Activated CD8-positive, alpha-beta memory T cell treated with anti-CD3 and anti-CD28 coated beads, Interleukin-2, amount 10 ng/mL, durations not matched to agents 7 days and 5 days (primary cell): Measurements from ENCODE around the gene ZNF587. TPM values are rescaled to one million over a fixed set of nuclear protein-coding genes. Genes with fewer than 3 reads are reported as not detected.
"Not testable (repeated sequence)": the region's sequence is repeated elsewhere in the genome, so short reads cannot be mapped to it uniquely, and the experiment has no call there.

Experiments
- ATAC-seq: fragments of 150-1000 bp; cut with Tn5 transposase; one replicate; pipeline ENCODE4 v1.10.0; 2021; ENCODE audit warnings: moderate library complexity
- CTCF ChIA-PET: fragments of 350-600 bp; sonication (Branson Sonifier 250); formaldehyde crosslinking; loops from one replicate; lab custom pipeline; 2021; ENCODE audit warnings: antibody characterized with exemption; lab: Charles Lee
- DNase-seq: peaks from one replicate; pipeline ENCODE4 v3.0.0-alpha.2; 2020
- H3K27ac Mint-ChIP-seq: one replicate; pipeline ENCODE4 v1.8.0; 2021; ENCODE audit warnings: mild to moderate bottlenecking, mixed read lengths
- H3K27me3 Mint-ChIP-seq: one replicate; pipeline ENCODE4 v1.8.0; 2021; ENCODE audit warnings: mixed read lengths
- H3K36me3 Mint-ChIP-seq: one replicate; pipeline ENCODE4 v1.8.0; 2021; ENCODE audit warnings: mild to moderate bottlenecking, mixed read lengths
- H3K4me1 Mint-ChIP-seq: one replicate; pipeline ENCODE4 v1.8.0; 2021; ENCODE audit warnings: mixed read lengths
- H3K4me3 Mint-ChIP-seq: one replicate; pipeline ENCODE4 v1.8.0; 2021; ENCODE audit warnings: mild to moderate bottlenecking, moderate library complexity, mixed read lengths
- H3K9me3 Mint-ChIP-seq: one replicate; pipeline ENCODE4 v1.8.0; 2022; ENCODE audit warnings: low read depth, mixed read lengths
- total RNA-seq, 2 experiments: library from RNA; stranded (reverse); gene quantifications; one replicate each; pipeline ENCODE4 v1.2.3, GENCODE V29; 2021

The ZNF587 gene
- total RNA-seq, 2 experiments from 2014 or later: 30.8 to 41.2 TPM

DNA sequence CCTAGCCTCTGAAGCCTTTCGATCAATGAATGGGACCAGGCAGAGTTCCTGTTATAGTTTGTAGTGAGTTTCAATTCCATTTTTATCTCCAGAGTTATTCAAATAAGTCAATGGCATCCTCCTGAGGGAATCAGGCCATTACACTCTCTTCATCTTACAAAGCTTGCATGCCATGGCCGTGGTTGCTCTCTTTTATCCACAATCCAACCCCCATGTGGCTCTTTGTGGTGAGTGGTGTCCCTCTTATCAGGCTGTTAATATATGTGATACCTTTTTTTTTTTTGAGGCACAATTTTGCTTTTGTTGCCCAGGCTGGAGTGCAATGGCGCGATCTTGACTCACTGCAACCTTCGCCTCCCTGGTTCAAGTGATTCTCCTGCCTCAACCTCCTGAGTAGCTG, 12.7 kb upstream of the ZNF587 start:
- peaks cover 34% of the 10 kb centered on the region for H3K36me3 Mint-ChIP-seq
- H3K4me3 Mint-ChIP-seq, H3K9me3 Mint-ChIP-seq, H3K27ac Mint-ChIP-seq, CTCF ChIA-PET, DNase-seq, ATAC-seq, H3K27me3 Mint-ChIP-seq: not testable (repeated sequence)
- peaks cover 19% of the 10 kb centered on the region for H3K4me1 Mint-ChIP-seq

- ATAC-seq: peak; percentile 23
Measured at GRCh38 chr19:57838622-57839191, 11.0 kb upstream of the ZNF587 start.

DNA sequence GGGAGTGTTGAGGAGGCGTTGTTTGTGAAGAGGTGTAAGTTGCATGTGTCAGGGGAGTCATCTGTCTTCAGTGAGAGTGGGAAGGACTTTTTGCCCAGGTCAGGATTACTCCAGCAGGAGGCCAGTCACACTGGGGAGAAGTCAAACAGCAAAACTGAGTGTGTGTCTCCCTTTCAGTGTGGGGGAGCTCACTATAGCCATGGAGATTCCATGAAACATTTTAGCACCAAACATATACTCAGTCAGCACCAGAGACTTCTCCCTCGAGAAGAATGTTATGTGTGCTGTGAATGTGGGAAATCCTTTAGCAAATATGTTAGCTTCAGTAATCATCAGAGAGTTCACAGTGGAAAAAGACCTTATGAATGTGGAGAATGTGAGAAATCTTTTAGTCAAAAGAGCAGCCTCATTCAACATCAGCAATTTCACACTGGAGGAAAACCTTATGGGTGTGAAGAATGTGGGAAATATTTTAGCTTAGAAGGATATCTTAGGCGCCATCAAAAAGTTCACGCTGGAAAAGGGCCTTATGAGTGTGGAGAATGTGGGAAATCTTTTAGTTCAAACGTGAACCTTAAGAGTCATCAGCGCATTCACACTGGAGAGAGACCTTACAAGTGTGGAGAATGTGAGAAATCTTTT, 8.4 kb upstream of the ZNF587 start:
- CTCF ChIA-PET: no interaction called here
- Mint-ChIP-seq H3K36me3 (peaks cover 56% of the 10 kb centered on the region), H3K9me3 (no peaks in the 10 kb centered on the region), H3K27ac (no peak overlapping the region), H3K4me1 (peaks cover 26% of the 10 kb centered on the region), H3K4me3 (no peak overlapping the region), H3K27me3 (no peaks in the 10 kb centered on the region)
- DNase-seq (no peak), ATAC-seq (no peak)

More at GRCh38 chr19:57838622-57839191, 11.0 kb upstream of the ZNF587 start:
- CTCF ChIA-PET, H3K27me3 Mint-ChIP-seq, DNase-seq, H3K9me3 Mint-ChIP-seq, H3K4me3 Mint-ChIP-seq: not testable (repeated sequence)
- H3K27ac Mint-ChIP-seq: peak overlapping the region; percentile 61
- peaks cover 21% of the 10 kb centered on the region for H3K4me1 Mint-ChIP-seq
- H3K36me3 Mint-ChIP-seq: peaks cover 43% of the 10 kb centered on the region

DNA sequence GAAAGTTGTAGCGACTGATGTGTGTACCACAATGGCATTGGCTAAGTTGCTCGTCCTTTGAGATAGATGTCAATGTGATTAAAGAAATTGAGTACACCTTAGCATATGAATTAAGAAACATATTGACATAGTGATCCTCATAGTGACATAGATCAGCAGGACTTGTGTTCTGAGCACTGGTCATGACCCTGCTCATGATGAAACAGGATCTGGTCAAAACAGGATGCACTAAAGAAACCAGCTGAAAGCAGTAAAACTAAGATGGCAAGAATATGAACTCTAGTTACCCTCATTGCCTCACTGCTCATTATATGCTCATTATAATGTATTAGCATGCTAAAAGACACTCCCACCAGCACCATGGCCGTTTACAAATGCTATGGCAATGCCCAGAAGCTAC, 2.5 kb upstream of the ZNF587 start:
- CTCF ChIA-PET, ATAC-seq, H3K27me3 Mint-ChIP-seq, H3K4me3 Mint-ChIP-seq, H3K9me3 Mint-ChIP-seq, DNase-seq: not testable (repeated sequence)
- Mint-ChIP-seq H3K27ac (peak overlapping the region; percentile 28), H3K36me3 (peaks cover 44% of the 10 kb centered on the region), H3K4me1 (peaks cover 40% of the 10 kb centered on the region)

DNA sequence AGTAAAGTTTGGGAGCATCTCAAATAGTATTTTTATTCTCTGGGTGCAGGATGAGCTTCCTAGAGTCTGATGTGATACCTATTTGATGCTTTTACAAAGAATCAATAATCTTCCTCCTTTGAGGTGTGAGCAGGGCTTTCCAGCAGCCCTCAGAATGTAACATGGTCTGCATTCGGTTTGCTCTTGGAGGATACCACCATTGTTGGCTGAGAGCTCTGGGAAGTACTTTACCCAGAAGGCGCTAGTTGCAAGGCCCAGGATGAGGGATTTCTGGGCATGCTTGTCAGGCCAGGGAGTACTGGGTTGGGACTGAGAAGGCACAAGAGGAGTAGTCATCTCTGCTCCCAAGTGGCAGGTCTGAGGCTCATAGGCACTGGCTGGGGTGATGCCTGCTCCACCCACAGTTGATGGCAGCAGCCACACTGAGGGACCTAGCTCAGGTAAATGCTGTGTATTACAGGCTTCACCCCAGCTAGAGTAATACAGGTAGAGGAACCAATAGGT, 445 bp upstream of the ZNF587 start:
- ATAC-seq, H3K9me3 Mint-ChIP-seq, CTCF ChIA-PET, DNase-seq, H3K27me3 Mint-ChIP-seq: not testable (repeated sequence)
- peaks cover 47% of the 10 kb centered on the region for H3K36me3 Mint-ChIP-seq
- H3K27ac Mint-ChIP-seq: peak overlapping the region; percentile 90
- peaks cover 43% of the 10 kb centered on the region for H3K4me1 Mint-ChIP-seq
- peak overlapping the region; percentile 87 for H3K4me3 Mint-ChIP-seq

GRCh38 chr19:57850553-57851017, 926 bp downstream of the ZNF587 start:
- Mint-ChIP-seq H3K27me3 (no peaks in the 10 kb centered on the region), H3K9me3 (peaks cover 5% of the 10 kb centered on the region), H3K4me3 (peak overlapping the region; percentile 87), H3K4me1 (peaks cover 40% of the 10 kb centered on the region), H3K27ac (peak overlapping the region; percentile 90), H3K36me3 (peaks cover 49% of the 10 kb centered on the region)
- ATAC-seq (no peak), DNase-seq (peak; percentile 40)
- CTCF ChIA-PET: no interaction called here

DNA sequence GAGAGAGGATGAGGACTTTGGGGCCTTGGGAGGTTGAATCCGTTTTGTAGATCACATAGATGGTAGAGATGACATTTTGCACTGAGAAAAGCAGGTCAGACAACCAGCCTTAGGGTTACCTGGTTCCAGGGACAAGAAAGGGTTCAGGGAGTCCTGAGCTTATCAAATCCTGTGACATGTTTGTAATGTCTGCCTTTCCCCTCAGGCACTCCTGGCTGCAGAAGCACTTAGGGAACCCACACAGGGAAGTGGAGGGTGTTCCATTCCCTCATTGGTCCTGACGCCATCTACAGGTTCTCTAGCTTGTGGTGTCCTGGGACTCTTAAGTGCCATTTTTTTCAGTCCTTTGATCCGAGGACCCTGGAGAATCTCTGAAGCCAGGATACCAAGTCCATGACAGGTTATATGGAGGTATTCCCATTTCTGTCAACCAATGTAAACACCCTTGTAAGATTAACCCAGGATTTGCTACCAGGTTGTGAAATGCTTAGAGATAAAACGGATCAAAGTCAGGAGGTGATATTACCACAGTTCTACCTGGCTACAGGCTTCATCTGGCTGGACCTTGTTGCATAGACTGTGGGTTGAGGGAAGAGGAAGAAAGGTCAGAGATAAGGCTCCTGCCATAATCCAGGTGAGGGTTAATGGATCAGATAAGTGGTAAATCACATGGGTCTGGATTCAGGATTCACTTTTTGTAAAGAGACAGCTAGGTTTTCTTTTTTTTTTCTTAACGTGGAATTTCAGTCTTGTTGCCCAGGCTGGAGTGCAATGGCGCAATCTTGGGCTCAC, 2.3 kb downstream of the ZNF587 start:
- H3K36me3 Mint-ChIP-seq: peaks cover 54% of the 10 kb centered on the region
- H3K9me3 Mint-ChIP-seq, H3K27me3 Mint-ChIP-seq, ATAC-seq, H3K27ac Mint-ChIP-seq, H3K4me3 Mint-ChIP-seq, DNase-seq: not testable (repeated sequence)
- peaks cover 34% of the 10 kb centered on the region for H3K4me1 Mint-ChIP-seq
- CTCF ChIA-PET: interaction anchor here (1.3 kb wide), 1 partner anchor 170 kb away, joined by 3 read pairs; the partner anchor contains the start of gene ZNF551

DNA sequence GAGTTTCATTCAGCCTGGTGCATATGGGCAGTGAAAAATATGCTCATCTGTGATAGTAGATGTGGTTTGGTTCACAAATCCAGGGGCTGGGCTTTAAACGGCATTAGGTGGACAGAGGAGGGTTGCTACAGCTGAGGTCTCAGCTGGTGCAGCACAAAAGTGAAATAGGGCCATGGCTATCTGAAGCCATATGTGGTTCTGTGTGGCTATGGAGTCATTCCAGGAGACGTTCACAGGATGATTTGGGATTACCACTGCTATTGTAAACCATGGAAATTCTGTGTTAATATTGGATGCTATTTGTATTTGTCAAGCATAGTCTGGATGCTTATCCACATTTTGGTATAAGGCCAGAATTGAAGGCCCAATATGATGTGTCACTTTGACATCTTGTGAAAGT, 4.5 kb downstream of the ZNF587 start:
- DNase-seq, ATAC-seq, H3K27ac Mint-ChIP-seq, CTCF ChIA-PET, H3K27me3 Mint-ChIP-seq, H3K4me3 Mint-ChIP-seq: not testable (repeated sequence)
- H3K4me1 Mint-ChIP-seq: peaks cover 27% of the 10 kb centered on the region
- H3K9me3 Mint-ChIP-seq: peaks cover 11% of the 10 kb centered on the region
- peaks cover 65% of the 10 kb centered on the region for H3K36me3 Mint-ChIP-seq

DNA sequence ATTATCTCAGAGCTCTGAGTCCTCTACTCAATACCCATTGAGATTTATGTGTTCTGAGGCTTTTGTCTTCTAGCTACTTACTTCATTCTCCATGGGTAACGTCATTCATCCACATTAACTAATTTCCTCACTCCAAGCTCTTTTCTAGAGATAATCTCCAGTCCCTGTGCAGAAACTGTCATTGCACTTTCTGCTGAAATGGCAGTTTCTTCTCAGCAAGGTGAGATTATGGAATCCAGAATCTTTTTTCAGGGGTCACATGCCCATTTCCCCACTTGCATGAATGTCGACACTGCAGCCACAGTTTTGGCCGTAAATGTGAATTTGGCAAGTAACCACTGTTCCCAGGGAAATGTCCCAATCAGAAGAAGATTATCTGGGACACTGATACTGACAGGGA, 12.7 kb downstream of the ZNF587 start:
- H3K4me1 Mint-ChIP-seq, ATAC-seq, H3K27ac Mint-ChIP-seq, H3K4me3 Mint-ChIP-seq, H3K27me3 Mint-ChIP-seq, CTCF ChIA-PET, DNase-seq: not testable (repeated sequence)
- peaks cover 89% of the 10 kb centered on the region for H3K36me3 Mint-ChIP-seq
- H3K9me3 Mint-ChIP-seq: peaks cover 29% of the 10 kb centered on the region

DNA sequence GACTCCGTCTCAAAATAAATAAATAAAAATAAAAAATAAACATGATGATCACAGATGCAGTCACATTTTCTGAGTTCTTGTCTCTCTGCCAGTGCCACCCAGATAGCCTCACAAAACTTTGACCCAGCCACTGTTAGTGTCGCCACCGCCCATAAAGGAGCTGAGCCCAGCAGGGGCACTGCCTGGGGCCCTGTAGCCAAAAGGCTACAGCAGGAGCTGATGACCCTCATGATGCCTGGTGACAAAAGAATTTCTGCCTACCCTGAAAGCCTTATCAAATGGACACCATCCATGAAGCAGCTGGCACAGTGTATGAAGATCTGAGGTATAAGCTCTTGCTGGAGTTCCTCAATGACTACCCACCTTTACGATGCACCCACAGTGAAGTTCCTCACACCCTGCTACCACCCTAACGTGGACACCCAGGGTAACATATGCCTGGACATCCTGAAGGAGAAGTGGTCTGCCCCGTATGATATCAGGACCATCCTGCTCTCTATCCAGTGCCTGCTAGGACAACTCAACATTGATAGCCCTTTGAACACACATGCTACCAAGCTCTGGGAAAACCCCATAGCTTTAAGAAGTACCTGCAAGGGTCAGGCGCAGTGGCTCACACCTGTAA, 18.3 kb downstream of the ZNF587 start:
- Mint-ChIP-seq H3K4me3 (no peak overlapping the region), H3K9me3 (peaks cover 30% of the 10 kb centered on the region), H3K4me1 (no peaks in the 10 kb centered on the region), H3K36me3 (peaks cover 83% of the 10 kb centered on the region), H3K27ac (no peak overlapping the region), H3K27me3 (no peaks in the 10 kb centered on the region)
- ATAC-seq (no peak), DNase-seq (no peak)
- CTCF ChIA-PET: no interaction called here

GRCh38 chr19:57869655-57870054, 20.0 kb downstream of the ZNF587 start:
- H3K4me3 Mint-ChIP-seq: not testable (repeated sequence)

GRCh38 chr19:57870225-57870624, 20.6 kb downstream of the ZNF587 start:
- Mint-ChIP-seq H3K36me3 (peaks cover 84% of the 10 kb centered on the region), H3K9me3 (peaks cover 44% of the 10 kb centered on the region), H3K4me1 (no peaks in the 10 kb centered on the region), H3K4me3 (no peak overlapping the region), H3K27ac (no peak overlapping the region), H3K27me3 (no peaks in the 10 kb centered on the region)
- CTCF ChIA-PET: no interaction called here
- DNase-seq (no peak), ATAC-seq (no peak)

More at GRCh38 chr19:57869655-57870054, 20.0 kb downstream of the ZNF587 start:
- CTCF ChIA-PET: interaction anchor here (0.6 kb wide), 1 partner anchor 53 kb away, joined by 4 read pairs; no protein-coding TSS in a partner anchor
- H3K27me3 Mint-ChIP-seq, DNase-seq, H3K27ac Mint-ChIP-seq, ATAC-seq, H3K4me1 Mint-ChIP-seq: not testable (repeated sequence)
- Mint-ChIP-seq H3K9me3 (peaks cover 41% of the 10 kb centered on the region), H3K36me3 (peaks cover 86% of the 10 kb centered on the region)

GRCh38 chr19:57872450-57872849, 22.8 kb downstream of the ZNF587 start:
- Mint-ChIP-seq H3K9me3 (peaks cover 47% of the 10 kb centered on the region), H3K36me3 (peaks cover 85% of the 10 kb centered on the region)
- CTCF ChIA-PET: no interaction called here

More at GRCh38 chr19:57872450-57872849, 22.8 kb downstream of the ZNF587 start:
- ATAC-seq (no peak), DNase-seq (no peak)
- Mint-ChIP-seq H3K27me3 (no peaks in the 10 kb centered on the region), H3K27ac (no peak overlapping the region), H3K4me3 (no peak overlapping the region), H3K4me1 (no peaks in the 10 kb centered on the region)
